ENCODE data around the gene PTGES3.
A peak's percentile ranks its signal among the peaks of the same experiment; 100 is the strongest.
"Not testable (repeated sequence)": the region's sequence is repeated elsewhere in the genome, so short reads cannot be mapped to it uniquely, and the experiment has no call there.

PTGES3 gene

GRCh38 chr12:56653781-56654180 is 34.3 kb downstream of the PTGES3 start:
- peak in 1 of 2 donors; percentile 16 for DNase-seq

- DNase-seq, result not testable (repeated sequence)
These were observed 40.1 kb downstream of the PTGES3 start for GRCh38 chr12:56648023-56648422.

DNA sequence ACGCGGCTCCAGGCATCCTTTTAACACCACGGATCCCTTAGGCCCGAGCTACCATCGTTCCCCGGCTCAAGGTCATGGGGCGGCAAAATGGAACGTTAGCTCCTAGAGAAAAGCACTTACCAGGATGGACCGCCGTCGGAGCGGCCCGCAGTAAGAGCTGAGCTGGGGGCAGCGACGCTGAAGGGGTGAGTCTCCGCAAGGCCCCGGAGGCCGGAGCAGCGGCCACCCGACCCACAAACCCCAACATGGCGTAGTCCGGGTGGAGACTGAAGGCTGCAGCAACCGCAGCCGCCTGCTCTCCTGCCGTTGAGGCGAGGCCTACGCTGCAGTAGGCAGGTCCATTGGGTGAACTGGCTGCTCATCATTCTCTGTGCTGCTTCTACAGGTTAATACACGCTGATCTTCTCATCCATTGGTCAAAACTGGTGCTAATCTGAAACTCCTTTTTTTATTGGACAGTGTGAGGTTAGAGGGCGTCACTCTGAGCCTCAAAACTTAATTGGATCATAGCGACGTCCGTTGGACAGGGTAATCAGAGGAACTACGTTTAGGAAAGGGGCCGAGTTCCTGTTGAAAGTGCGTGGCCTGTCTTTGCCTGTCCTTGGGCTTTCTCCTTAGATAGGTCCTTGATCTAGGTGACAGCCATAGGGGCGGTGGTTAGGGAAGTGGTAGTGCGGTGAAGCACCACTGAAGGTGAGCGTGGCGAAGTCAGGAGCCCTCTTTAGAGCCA is 42.2 kb downstream of the PTGES3 start, which contains the start of gene ATP5F1B:
Gene ATP5F1B, minus strand, starts transcription at position 268 of the 730 bp plus-strand sequence. Its CDS starts 21 bp downstream, at position 247.
- peak; percentile 87 to 89 for DNase-seq

GRCh38 chr12:56645201-56645716 is 42.8 kb downstream of the PTGES3 start:
- no peak for DNase-seq

GRCh38 chr12:56644654-56645053 is 43.4 kb downstream of the PTGES3 start:
- DNase-seq, result no peak

GRCh38 chr12:56641219-56641618 is 46.9 kb downstream of the PTGES3 start:
- no peak for DNase-seq

- no peak for DNase-seq
These were observed 50.5 kb downstream of the PTGES3 start for GRCh38 chr12:56637621-56638020.

DNA sequence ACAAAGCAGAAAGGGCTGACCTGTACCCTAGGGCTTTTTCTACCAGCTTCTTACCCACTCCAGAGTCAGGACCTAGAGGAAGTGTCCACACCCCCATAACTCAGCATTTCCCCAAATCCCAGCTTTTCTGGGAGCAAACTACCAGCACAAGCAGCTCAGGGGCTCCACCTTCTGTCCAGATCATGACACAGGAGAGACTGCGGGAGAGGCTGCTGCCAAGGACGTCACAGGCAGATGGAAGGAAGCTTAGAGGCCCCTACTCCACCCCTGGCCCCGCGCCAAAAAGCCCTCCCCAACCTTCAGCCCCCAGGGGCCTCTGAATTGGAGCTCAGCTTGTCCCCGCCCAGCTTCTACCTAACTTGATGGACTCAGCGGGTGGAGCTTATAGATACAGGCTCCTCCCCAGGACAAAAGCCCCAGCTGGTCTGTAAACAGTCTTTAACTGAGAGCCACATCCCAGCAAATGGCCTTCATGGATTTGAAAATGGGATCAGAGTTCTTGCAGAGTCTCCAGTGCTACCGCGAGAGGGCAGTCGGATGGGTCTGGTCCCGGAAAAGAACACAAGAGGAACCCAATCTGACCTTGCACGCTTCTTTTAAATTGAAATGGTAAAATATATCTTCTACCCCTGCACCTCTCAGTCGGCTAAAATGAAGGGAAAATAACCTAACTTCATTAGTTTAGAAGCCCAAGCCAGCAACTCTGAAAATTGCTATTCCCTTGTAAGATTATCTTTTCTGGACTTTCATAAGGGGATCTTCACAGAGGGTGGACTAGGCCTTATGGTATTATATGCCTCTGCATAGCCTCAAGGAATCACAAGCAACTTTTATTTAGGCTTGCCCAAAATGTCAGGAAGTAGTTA is 51.2 kb downstream of the PTGES3 start:
- DNase-seq, result peak; percentile 89 to 90

DNA sequence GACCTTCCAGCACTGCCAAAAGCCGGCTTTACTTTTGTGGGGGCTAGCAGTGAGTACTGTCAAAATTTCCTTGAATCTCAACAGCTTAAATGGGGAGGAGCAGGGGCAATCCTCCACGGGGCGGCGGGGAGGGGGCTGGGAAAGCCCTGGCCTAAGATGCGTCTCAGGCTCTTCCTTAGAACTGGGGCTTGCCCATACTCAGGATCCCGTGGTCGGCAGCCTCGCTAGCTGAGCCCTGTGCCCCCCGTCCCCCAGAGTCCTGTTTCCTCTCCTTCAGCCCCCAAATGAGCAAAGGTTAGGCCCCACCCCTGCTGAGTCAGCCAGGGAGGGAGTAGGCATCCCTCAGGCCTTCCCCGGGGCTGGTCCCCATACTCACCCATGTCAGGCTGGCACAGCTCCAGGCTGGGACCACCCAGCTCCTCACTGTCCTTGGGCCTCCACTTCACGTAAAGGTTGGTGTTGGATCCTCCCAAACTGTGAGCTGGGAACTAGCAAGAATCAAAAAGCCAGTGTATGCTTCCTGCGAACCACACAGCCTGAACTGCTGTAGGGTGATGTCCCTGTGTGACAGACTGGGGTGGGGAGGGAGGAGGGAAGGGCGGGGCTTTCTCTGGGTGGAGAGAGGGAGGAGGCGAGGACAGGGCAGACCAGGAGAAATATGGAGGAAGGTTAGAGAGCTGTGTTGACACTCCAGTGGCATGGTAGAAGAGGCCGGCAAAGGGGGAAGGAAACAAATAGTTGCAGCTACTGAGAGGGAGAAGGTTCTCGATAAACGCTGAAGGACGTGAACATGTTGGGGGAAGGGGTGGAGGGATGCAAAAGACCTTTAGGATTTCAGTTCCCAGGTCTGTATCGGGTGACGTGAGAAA is 52.0 kb downstream of the PTGES3 start:
- peak; percentile 85 for DNase-seq

DNA sequence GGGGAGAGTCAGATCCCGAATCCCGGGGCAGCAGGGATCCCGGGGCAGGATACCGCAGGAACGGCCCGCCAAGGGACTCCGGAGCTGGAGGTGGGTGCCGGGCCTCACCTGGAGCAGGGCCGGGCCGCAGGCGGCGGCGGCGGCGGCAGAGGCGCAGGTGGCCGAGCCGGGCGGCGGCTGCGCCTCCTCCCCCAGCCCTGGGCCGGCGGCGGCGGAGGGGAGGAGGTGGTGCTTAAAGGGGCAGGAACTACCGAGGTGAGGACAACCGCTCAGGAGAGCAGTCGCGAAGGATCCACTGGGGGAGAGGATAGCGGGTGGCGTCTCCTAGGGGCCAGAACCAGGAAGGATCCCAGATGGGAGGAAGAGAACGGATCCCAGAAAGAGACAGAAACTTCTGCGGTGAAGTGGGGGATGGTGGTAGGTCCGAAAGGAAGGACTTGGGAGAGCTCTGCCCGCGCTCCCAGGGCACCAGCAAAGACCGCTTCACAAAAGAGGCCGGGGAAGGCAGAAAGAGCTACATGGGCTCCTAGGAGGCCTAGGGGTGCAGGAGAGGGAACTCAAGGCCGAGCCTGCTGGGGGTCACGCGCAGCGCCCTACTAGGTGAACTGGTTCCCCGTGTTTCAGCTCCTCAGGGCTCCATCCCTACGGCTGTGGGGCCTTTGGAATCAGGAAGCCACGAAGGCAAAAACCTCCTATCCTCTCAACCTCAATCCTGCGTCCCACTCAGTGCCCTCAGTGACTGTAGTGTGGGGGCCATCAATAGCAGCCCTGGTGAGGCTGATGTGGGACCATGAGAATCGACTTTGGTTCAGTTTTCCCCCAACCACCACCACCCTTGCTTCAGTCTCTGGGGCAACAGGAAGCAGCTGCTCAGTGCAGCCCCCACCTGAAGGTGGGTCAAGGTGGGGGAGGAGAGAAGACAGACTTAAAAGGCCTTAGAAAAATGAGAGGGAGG is 53.0 kb downstream of the PTGES3 start:
- DNase-seq, result peak; percentile 70 to 73

DNA sequence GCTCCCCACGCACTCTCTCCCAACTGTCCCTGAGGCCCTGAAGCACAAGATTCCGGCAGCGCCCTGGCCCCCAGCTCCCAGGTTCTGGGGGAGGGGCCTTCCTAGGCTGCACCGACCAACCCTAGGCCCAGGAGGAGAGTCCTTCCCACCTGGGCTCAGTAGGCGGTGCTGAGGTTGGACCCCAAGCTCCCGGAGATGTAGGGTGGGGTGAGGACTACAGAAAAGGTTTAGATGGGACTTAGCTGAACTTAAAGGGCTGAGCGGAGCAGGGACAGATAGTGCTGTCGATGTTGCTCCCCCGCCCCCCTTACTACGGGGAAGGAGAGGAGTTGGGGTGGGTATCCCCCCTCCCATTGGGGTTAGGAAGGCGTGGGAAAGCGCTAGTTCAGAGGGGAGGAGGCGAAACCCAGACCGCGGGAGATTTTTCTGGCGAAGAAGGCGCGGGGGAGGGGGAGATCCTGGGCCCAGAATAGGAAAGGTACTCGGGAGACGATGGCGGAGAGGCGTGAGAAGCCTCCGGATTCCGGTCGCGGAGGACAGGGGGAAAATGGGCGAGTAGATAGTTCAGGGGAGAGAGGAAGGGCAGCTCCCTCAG is 53.7 kb downstream of the PTGES3 start:
- DNase-seq, result peak in 1 of 2 donors; percentile 42

DNA sequence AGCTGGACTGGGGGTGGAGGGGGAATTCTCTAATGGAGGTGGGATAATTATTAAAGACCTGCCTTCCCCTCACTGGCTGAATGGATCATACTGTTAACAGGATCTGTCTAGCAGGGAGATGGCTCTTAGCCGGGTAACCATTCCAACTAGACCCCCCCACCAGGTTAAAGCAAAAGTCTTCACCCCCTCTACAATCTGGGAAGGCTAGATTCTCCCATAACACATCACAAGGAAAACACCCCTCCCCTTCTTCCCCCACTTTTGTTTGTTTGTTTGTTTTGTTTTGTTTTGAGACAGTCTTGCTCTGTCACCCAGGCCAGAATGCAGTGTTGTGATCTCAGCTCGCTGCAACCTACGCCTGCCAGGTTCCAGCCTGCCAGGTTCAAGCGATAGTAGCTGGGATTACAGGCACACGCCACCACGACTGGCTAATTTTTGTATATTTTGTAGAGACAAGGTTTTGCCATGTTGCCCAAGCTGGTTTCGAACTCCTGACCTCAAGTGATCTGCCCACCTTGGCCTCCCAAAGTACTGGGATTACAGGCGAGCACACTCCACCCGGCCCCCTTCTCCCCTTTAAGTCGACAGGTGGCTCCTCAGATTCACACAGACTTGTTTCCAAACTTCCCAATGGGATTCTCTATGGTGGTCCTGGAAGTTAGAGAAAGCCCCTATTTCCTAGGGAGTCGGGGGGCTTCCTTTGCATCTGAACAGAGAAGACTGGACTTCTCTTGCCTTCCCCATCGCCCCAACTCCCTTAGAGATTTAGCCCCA is 54.4 kb downstream of the PTGES3 start:
- DNase-seq, result no peak

- DNase-seq, result no peak
These were observed 55.2 kb downstream of the PTGES3 start for GRCh38 chr12:56632701-56633467.

GRCh38 chr12:56631790-56632700 is 56.0 kb downstream of the PTGES3 start:
- DNase-seq, result peak; percentile 63 to 72

DNA sequence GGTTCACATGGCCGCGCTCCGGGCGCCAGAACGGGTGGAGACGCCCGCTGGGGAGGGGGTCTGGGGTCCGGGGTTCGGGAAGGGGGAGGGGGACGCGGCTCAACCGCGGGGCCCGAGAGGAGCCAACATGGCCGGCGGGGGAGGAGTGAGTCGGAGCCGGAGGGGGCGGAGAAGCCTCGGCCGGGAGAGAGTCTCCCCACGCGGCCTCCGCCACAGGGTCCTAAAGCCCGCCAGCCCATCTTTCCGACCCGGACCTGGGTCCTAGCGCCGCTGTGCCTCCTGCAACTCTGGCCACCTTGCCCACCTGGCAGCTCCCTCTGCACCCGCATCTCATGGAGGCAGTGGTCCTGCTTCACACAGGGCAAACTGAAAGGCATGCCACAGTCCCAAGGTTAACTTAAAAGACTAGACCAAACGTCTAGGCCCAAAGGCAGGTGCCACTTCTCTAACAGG is 57.9 kb downstream of the PTGES3 start, which contains the start of gene BAZ2A:
Gene BAZ2A, minus strand, starts transcription at position 147 of the 453 bp plus-strand sequence. CDS start 12,796 bp downstream, outside the sequence.
- peak; percentile 86 to 90 for DNase-seq

- peak; percentile 51 to 52 for DNase-seq
These were observed 58.5 kb downstream of the PTGES3 start for GRCh38 chr12:56629459-56630179.
